Measurements from ENCODE around the gene SHOX. TPM values are rescaled to one million over a fixed set of nuclear protein-coding genes. Genes with fewer than 3 reads are reported as not detected.

The SHOX gene
- total RNA-seq, 2 donors from 2014 or later, result not detected

DNA sequence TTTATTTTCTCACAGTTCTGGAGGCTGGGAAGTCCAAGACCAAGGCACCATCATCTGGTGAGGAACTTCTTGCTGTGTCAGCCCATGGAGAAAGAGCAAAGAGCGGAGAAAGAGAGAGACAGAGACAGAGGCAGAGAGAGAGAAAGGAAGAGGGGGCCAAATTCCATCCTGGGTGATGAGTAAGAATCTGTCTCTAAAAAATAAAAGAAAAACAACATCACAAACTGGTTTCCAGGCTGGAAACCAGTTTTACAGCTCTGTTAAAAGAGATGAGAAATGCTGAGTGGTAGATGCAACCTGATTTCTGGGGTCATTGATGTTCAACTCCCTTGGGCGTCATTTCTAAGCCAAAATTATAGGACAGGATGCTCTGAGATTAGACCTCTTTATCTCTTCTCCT lies 72.9 kb downstream of the SHOX start:
- H3K9me3 ChIP-seq, result no peaks in the 10 kb centered on the region
- no peak overlapping the region for H3K27ac ChIP-seq
- H3K4me3 ChIP-seq, result no peak overlapping the region
- TF ChIP-seq POLR2A (IDR thresholded peaks at IDR 0.05) (no peak), POLR2AphosphoS5 (IDR thresholded peaks at IDR 0.05) (no peak)
- TF ChIP-seq, protein P1, sequence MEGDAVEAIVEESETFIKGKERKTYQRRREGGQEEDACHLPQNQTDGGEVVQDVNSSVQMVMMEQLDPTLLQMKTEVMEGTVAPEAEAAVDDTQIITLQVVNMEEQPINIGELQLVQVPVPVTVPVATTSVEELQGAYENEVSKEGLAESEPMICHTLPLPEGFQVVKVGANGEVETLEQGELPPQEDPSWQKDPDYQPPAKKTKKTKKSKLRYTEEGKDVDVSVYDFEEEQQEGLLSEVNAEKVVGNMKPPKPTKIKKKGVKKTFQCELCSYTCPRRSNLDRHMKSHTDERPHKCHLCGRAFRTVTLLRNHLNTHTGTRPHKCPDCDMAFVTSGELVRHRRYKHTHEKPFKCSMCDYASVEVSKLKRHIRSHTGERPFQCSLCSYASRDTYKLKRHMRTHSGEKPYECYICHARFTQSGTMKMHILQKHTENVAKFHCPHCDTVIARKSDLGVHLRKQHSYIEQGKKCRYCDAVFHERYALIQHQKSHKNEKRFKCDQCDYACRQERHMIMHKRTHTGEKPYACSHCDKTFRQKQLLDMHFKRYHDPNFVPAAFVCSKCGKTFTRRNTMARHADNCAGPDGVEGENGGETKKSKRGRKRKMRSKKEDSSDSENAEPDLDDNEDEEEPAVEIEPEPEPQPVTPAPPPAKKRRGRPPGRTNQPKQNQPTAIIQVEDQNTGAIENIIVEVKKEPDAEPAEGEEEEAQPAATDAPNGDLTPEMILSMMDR (IDR thresholded peaks at IDR 0.05), result no peak
- H3K4me1 ChIP-seq (replicated peaks), result no peaks in the 10 kb centered on the region
- H3K27me3 ChIP-seq (replicated peaks; ENCODE audit: insufficient read depth), result no peaks in the 10 kb centered on the region
- 61% methylated on average over 2 of the region's 2 CpGs for WGBS
- no peak for DNase-seq (ENCODE audit: low spot score)
- no peaks in the 10 kb centered on the region for H3K36me3 ChIP-seq
- intact Hi-C loops (cut with DNase I), result no loop called here

DNA sequence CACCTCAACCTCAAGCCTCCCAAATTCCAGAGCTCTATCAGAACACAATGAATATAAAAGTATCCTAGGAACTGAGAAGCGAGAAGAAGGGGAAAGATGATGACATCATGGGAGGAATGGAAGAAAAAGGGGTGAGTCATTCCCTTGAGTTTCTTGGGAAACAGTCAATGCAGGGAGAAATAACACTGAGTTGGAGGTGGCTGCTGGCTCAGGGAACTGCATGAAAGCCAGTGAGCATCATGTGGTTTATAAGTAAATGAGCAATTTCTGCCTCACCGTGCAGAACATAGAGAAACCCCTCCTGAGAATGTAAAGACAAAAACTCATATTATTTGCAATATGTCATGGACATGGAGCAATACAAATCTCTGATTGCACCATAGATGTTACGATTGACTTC lies 73.3 kb downstream of the SHOX start:
- Histone ChIP-seq H3K36me3 (no peaks in the 10 kb centered on the region), H3K4me3 (no peak overlapping the region), H3K27me3 (replicated peaks; ENCODE audit: insufficient read depth) (no peaks in the 10 kb centered on the region), H3K9me3 (no peaks in the 10 kb centered on the region), H3K4me1 (replicated peaks) (no peaks in the 10 kb centered on the region), H3K27ac (no peak overlapping the region)
- intact Hi-C loops (cut with DNase I), result no loop called here
- no peak for DNase-seq (ENCODE audit: low spot score)
- no peak for TF ChIP-seq POLR2A (IDR thresholded peaks at IDR 0.05)
- TF ChIP-seq, protein P1 (IDR thresholded peaks at IDR 0.05), result no peak
- TF ChIP-seq POLR2AphosphoS5 (IDR thresholded peaks at IDR 0.05), result no peak
- 84% methylated on average over 3 of the region's 3 CpGs for WGBS

Other genes with a start within 250 kb of the SHOX start
- 10 to 100 TPM; 20.6 to 73.2 TPM for gene PPP2R3B, start 243.9 kb upstream of the SHOX start, total RNA-seq

All from prostate gland (tissue), 2 donors.